Measurements from ENCODE around the gene MET. TPM values are rescaled to one million over a fixed set of nuclear protein-coding genes. Genes with fewer than 3 reads are reported as not detected.

Gene MET
- total and polyA plus RNA-seq, 2 of the 13 experiments (the other 11 are each of a cell fraction or from before 2014, with no cell fraction given) = 21.8 to 31.5 TPM

GRCh38 chr7:116726713-116727431 is 54.9 kb downstream of the MET start:
- DNase-seq (ENCODE audit: low spot score) (no peak), ATAC-seq (peak; percentile 67), FAIRE-seq (no peak)
- whole genome bisulfite sequencing (ENCODE audit: low lambda C conversion rate) = 72% methylated on average over 4 of the region's 4 CpGs
- CTCF ChIA-PET (ENCODE audit: low intra/inter-chr PET ratio, low total read pairs) = no interaction called here
- H2AFZ ChIP-seq (ENCODE audit: low read length) = no peak overlapping the region
- no peak for TF ChIP-seq ZNF615 (CRISPR knock-in tag; IDR thresholded peaks at IDR 0.05; ENCODE audit: borderline replicate concordance)
- TF ChIP-seq CEBPB (IDR thresholded peaks at IDR 0.05; ENCODE audit: borderline replicate concordance, low read depth, low read length) = peak; percentile 56; the same call in 1 of the 2 replicates
- no peaks in the 10 kb centered on the region for H3K36me3 ChIP-seq (replicated peaks in 1 of 2; ENCODE audit: control insufficient read depth in 1 of 2, insufficient read depth in 2 of 2, low read length in 2 of 2)
- H3K27ac ChIP-seq (ENCODE audit: extremely low read length, insufficient read depth, low read length) = no peak overlapping the region
- in situ Hi-C loops (cut with HindIII; ENCODE audit: extremely low pct_ligation_motif_present, low pct_unique_long_range_greater_than_20kb) (no loop called here), intact Hi-C loops (cut with micrococcal nuclease; ENCODE audit: unreplicated experiment) (no loop called here)
- H3K4me1 ChIP-seq (ENCODE audit: insufficient read depth, low read length) = peaks cover 49% of the 10 kb centered on the region
- no peak overlapping the region for H3K9ac ChIP-seq (ENCODE audit: insufficient read depth, low read depth, low read length)
- no peaks in the 10 kb centered on the region for H3K27me3 ChIP-seq (ENCODE audit: control insufficient read depth in 1 of 2, insufficient read depth in 2 of 2, low read length in 2 of 2)
- H3K9me3 ChIP-seq (ENCODE audit: low read length) = no peaks in the 10 kb centered on the region
- peak overlapping the region; percentile 37; the same call in 1 of the 2 replicates for H3K4me2 ChIP-seq (ENCODE audit: low read depth, low read length)
- POLR2A ChIA-PET = interaction anchor here (1.2 kb wide), 1 partner anchor 10 kb away, joined by 4 read pairs; no protein-coding TSS in a partner anchor
- no peak overlapping the region for H3K4me3 ChIP-seq (replicated peaks in 1 of 3; ENCODE audit: insufficient read depth in 1 of 3, low read depth in 2 of 3, low read length in 3 of 3)
- no peaks in the 10 kb centered on the region for H4K20me1 ChIP-seq (ENCODE audit: insufficient read depth, low read length)
- peaks cover 2% of the 10 kb centered on the region for H3K79me2 ChIP-seq (ENCODE audit: insufficient read depth, low read length)
- no TSS peak for BruUV-seq (replicated peaks)

DNA sequence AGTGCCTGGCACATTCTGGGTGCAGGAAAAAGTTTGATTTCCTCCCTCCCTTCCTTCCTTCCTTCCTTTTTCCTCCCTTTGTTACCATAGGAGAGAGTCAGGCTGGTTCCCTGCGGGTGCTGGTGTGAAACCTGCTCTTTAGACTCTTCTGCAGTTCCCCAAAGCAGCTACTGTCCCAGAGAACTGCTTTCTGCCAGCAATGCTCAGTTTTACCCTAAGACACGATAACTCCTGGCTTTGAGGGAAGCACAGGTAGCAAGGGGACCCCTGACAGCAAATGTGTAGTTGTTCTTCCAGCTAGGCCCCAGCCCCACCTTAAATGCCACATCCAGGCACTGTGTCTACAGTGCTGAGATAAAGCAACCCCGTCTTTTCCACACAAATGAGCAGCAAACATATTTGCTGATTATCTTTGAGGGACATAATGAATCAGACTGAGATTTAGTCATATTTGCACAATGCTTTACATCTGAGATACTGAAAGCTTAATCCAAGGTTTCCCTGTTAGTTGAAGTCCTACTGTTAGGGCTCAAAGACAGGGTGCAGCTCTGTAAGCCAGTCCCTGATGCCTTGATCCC is 55.5 kb downstream of the MET start:
- no TSS peak for BruUV-seq (replicated peaks)
- no peak overlapping the region for H3K27ac ChIP-seq (ENCODE audit: extremely low read length, insufficient read depth, low read length)
- WGBS (ENCODE audit: low lambda C conversion rate) = 40% methylated on average over 3 of the region's 3 CpGs
- DNase-seq (ENCODE audit: low spot score) = no peak
- no peak overlapping the region for H2AFZ ChIP-seq (ENCODE audit: low read length)
- in situ Hi-C loops (cut with HindIII; ENCODE audit: extremely low pct_ligation_motif_present, low pct_unique_long_range_greater_than_20kb) (no loop called here), intact Hi-C loops (cut with micrococcal nuclease; ENCODE audit: unreplicated experiment) (no loop called here)
- ChIA-PET POLR2A (interaction anchor here (1.1 to 1.2 kb wide), 2 partner anchors 10 to 45 kb away, joined by 4 read pairs; no protein-coding TSS in a partner anchor), CTCF (ENCODE audit: low intra/inter-chr PET ratio, low total read pairs) (no interaction called here)
- H3K4me1 ChIP-seq (ENCODE audit: insufficient read depth, low read length) = peaks cover 55% of the 10 kb centered on the region
- no peaks in the 10 kb centered on the region for H3K27me3 ChIP-seq (ENCODE audit: control insufficient read depth in 1 of 2, insufficient read depth in 2 of 2, low read length in 2 of 2)
- peaks cover 2% of the 10 kb centered on the region for H3K79me2 ChIP-seq (ENCODE audit: insufficient read depth, low read length)
- H4K20me1 ChIP-seq (ENCODE audit: insufficient read depth, low read length) = no peaks in the 10 kb centered on the region
- peak; percentile 75 for ATAC-seq
- no peaks in the 10 kb centered on the region for H3K36me3 ChIP-seq (replicated peaks in 1 of 2; ENCODE audit: control insufficient read depth in 1 of 2, insufficient read depth in 2 of 2, low read length in 2 of 2)
- no peak overlapping the region for H3K4me3 ChIP-seq (replicated peaks in 1 of 3; ENCODE audit: insufficient read depth in 1 of 3, low read depth in 2 of 3, low read length in 3 of 3)
- no peak overlapping the region for H3K9ac ChIP-seq (ENCODE audit: insufficient read depth, low read depth, low read length)
- peak overlapping the region; percentile 37 for H3K4me2 ChIP-seq (ENCODE audit: low read depth, low read length)
- FAIRE-seq = peak; percentile 48
- H3K9me3 ChIP-seq (ENCODE audit: low read length) = no peaks in the 10 kb centered on the region
- no peak for TF ChIP-seq ZBTB7B (CRISPR knock-in tag; IDR thresholded peaks at IDR 0.05)
- TF ChIP-seq ZNF260 (CRISPR knock-in tag; IDR thresholded peaks at IDR 0.05; ENCODE audit: borderline replicate concordance, low read depth) = no peak
- no peak for TF ChIP-seq SMARCE1 (IDR thresholded peaks at IDR 0.05; ENCODE audit: borderline replicate concordance)
- TF ChIP-seq ZNF333 (CRISPR knock-in tag; IDR thresholded peaks at IDR 0.05; ENCODE audit: borderline replicate concordance) = no peak
- TF ChIP-seq ZNF317 (CRISPR knock-in tag; IDR thresholded peaks at IDR 0.05) = no peak
- TF ChIP-seq GTF2F1 (IDR thresholded peaks at IDR 0.05; ENCODE audit: low read length) = no peak
- TF ChIP-seq ZFP36 (IDR thresholded peaks at IDR 0.05; ENCODE audit: borderline replicate concordance, low read depth, low read length, partially characterized antibody) = no peak
- TF ChIP-seq, protein P1, sequence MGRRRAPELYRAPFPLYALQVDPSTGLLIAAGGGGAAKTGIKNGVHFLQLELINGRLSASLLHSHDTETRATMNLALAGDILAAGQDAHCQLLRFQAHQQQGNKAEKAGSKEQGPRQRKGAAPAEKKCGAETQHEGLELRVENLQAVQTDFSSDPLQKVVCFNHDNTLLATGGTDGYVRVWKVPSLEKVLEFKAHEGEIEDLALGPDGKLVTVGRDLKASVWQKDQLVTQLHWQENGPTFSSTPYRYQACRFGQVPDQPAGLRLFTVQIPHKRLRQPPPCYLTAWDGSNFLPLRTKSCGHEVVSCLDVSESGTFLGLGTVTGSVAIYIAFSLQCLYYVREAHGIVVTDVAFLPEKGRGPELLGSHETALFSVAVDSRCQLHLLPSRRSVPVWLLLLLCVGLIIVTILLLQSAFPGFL (CRISPR knock-in tag; IDR thresholded peaks at IDR 0.05) = no peak
- TF ChIP-seq RBM22 (optimal IDR thresholded peaks at IDR 0.05; ENCODE audit: low read length) = no peak

All from HepG2 (cell line).